NK-92 treated with Interleukin-12 subunit alpha and Interleukin-12 subunit beta, amount 100 ng/mL, for 24 hours (cell line): ENCODE measurements around the gene KNG1.

ENCODE experiments used
- DNase-seq: peaks from one replicate; lab custom pipeline; 2025; lab: John Stamatoyannopoulos, UW

The KNG1 gene

DNA sequence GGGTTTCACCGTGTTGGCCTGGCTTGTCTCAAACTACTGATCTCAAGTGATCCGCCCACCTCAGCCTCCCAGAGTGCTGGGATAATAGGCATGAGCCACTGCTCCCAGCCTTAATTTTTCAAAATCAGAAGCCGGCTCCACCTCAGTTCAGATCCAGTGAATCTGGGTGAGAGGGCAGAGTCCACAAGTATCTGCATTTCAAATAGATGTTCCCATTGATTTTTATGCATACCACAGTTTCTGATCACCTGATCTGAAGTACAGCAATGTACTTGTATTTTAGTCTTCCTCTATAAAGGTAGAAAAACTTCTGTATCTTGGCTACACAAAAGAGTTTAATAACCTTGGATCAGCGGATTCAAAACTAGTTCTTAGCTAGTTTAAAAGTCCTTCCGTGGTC lies 62.0 kb downstream of the KNG1 start:
- DNase-seq: no peak

GRCh38 chr3:186782542-186783057 lies 65.4 kb downstream of the KNG1 start:
- DNase-seq: no peak

- DNase-seq: peak; percentile 81
Observed at GRCh38 chr3:186783058-186783730, 66.0 kb downstream of the KNG1 start, which contains the start of gene EIF4A2. TSS of gene EIF4A2 (plus strand) at chr3:186783577. CDS start at chr3:186783611, 34 bp downstream.

- DNase-seq: peak; percentile 67
Observed at GRCh38 chr3:186783731-186784515, 66.8 kb downstream of the KNG1 start.

GRCh38 chr3:186784820-186785494 lies 67.8 kb downstream of the KNG1 start:
- DNase-seq: no peak

DNA sequence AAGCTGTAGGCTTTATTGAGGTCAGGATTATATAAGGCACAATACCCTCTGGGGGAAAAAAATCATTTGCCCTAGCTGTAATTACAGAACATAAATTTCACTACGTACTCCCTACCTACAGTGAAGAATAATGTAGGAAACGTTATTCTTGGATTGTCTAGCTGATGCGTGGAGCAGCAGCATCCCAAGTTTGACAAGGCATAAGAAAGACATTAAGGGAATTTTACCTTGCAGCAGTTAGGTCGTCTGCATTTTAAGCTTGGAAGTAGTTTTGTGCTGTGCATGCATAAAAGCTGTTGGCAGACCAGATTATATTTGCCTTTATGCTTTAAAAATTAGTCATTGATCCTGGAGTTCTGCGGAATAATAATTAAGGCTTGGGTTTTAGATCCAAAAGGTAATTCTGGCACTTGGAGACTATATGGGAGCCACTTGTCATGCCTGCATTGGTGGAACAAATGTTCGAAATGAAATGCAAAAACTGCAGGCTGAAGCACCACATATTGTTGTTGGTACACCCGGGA lies 68.4 kb downstream of the KNG1 start:
- DNase-seq: no peak

GRCh38 chr3:186786922-186787321 lies 69.8 kb downstream of the KNG1 start:
- no peak for DNase-seq

DNA sequence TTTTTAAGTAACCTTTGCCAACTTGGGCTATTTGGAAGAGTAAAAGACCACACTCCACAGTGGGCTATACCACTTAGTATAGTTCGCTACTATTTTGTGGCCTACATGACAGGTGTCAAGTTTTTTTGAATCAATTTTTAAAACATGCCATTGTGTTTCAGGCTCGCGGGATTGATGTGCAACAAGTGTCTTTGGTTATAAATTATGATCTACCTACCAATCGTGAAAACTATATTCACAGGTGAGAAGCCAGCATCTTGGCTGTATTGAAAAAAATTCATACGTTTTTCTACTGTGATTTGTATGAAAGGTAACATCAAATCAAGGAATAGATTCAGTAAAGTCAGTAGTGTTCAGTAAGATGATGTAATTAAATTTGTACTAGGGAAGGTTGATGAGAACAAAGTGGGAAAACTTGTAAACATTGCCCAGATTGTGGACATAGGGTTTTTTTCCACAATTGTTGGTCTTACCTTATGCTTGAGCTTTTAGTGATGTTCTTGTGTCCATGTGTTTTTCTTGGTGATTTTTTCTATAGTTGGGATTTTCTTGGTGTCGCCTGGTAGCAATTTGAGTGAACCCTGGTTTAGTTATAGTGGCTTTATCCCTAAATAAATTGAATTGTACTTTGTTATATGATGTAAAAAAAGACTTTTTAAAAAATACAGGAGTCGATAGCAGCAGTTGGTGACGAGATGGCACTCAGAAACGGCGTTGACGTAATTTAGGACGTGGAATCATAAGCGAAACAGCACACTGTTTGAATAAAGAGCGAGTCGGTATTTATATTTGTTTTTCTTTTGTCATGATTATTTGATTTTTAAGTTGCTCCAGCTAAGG lies 70.7 kb downstream of the KNG1 start:
- no peak for DNase-seq

GRCh38 chr3:186788482-186789370 lies 71.6 kb downstream of the KNG1 start:
- no peak for DNase-seq

DNA sequence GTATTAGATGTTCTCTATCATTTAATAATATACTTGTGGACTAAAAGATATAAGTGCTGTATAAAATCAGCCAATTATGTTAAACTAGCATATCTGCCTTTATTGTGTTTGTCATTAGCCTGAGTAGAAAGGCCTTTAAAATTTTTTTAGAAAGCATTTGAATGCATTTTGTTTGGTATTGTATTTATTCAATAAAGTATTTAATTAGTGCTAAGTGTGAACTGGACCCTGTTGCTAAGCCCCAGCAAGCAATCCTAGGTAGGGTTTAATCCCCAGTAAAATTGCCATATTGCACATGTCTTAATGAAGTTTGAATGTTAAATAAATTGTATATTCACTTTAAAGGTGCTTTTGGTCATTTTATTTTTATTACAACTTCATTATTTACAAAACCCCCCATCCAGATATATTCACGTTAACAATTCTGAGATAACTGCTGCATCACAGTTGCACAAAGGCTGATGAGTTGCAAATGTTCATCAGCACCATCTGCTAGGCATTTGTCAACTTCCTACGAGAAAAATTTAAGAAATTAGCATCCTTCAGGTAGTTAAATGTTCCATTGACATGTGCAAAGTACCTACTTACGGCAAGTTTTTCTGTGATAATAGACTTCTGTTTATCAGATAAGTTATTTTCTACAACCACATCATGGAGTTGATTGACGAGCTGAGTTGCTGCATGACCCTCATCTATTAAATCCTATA lies 72.5 kb downstream of the KNG1 start:
- no peak for DNase-seq

GRCh38 chr3:186790261-186790981 lies 73.3 kb downstream of the KNG1 start:
- DNase-seq: no peak
